ENCODE data around the gene GNB1L. TPM values are rescaled to one million over a fixed set of nuclear protein-coding genes. Genes with fewer than 3 reads are reported as not detected.

GNB1L gene
- total RNA-seq, 1 experiment from 2014 or later: 18.0 TPM

DNA sequence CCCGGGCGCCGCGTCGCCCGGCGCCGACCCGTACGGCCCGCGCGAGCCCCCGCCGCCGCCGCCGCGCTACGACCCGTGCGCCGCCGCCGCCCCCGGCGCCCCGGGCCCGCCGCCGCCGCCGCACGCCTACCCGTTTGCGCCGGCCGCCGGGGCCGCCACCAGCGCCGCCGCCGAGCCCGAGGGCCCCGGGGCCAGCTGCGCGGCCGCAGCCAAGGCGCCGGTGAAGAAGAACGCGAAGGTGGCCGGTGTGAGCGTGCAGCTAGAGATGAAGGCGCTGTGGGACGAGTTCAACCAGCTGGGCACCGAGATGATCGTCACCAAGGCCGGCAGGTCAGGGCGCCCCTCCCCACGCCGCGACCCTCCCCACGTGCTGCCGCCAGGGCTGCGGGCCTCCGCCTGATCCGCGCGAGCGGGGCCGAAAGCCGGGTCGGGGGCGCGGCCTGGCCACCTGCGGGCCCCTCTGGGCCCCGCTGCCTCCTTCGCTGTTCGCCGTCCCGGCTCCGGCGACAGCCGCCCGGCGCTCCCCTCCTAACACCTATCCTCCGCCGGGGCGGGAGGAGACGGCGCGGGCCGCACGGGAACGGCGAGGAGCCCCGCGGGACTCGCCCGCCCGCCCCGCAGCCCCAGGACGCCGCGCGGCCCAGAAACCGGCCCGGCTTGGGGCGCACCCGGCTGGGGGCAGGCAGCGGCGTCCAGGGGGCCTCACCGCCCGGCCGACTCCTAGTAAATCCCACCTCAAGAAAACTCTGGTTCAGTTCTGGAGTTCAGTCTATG, 93.5 kb downstream of the GNB1L start (continued):
- TF ChIP-seq, protein P1, sequence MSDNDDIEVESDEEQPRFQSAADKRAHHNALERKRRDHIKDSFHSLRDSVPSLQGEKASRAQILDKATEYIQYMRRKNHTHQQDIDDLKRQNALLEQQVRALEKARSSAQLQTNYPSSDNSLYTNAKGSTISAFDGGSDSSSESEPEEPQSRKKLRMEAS (CRISPR knock-in tag; IDR thresholded peaks at IDR 0.05): no peak
- TF ChIP-seq KAT7 (CRISPR knock-in tag; IDR thresholded peaks at IDR 0.05; ENCODE audit: borderline replicate concordance) (no peak), ZBTB21 (CRISPR knock-in tag; IDR thresholded peaks at IDR 0.05; ENCODE audit: borderline replicate concordance) (no peak)
- TF ChIP-seq, protein P2, sequence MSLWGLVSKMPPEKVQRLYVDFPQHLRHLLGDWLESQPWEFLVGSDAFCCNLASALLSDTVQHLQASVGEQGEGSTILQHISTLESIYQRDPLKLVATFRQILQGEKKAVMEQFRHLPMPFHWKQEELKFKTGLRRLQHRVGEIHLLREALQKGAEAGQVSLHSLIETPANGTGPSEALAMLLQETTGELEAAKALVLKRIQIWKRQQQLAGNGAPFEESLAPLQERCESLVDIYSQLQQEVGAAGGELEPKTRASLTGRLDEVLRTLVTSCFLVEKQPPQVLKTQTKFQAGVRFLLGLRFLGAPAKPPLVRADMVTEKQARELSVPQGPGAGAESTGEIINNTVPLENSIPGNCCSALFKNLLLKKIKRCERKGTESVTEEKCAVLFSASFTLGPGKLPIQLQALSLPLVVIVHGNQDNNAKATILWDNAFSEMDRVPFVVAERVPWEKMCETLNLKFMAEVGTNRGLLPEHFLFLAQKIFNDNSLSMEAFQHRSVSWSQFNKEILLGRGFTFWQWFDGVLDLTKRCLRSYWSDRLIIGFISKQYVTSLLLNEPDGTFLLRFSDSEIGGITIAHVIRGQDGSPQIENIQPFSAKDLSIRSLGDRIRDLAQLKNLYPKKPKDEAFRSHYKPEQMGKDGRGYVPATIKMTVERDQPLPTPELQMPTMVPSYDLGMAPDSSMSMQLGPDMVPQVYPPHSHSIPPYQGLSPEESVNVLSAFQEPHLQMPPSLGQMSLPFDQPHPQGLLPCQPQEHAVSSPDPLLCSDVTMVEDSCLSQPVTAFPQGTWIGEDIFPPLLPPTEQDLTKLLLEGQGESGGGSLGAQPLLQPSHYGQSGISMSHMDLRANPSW (CRISPR knock-in tag; conservative IDR thresholded peaks at IDR 0.05; ENCODE audit: low read depth): no peak

DNA sequence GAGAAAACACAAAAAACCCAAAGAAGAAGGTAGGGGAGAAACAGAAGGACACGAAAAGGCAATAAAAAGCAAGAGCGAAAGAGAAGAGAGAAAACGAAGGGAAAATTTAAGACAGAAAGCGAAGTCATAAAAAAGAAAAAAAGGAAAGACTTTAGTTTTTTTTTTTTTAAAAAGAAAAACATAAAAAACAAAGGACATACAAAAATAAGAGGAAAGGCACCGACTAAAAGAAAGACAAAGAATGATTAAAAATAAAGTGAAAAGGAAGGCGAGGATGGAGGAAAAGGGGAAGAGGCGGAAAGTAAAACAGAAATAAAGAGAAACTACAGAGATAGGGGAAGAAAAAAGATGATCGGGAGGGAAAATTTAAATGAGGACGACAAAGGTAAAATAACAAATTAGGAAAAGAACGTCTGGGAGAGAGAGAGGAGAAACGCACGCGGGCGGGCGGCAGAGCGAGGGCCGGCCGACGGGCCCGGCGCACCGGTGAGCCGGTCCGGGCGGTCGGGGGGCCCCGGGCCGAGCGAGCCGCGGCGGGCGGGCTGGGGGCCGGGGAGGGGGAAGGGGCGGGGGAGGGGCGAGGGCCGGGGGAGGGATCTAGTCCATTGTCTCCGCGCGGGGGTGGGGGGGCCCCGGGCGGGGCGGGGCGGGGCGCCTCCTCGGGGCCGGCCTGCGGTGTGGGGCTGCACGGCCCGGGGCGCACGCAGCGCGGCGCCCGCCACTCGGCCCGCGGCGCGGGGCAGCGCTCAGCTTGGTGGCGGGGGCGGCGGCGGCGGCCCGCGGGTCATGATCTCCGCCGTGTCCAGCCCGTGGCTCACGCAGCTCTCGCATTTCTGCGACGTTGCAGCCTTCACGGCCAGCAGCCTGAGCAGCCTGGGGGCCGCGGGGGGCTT, 94.4 kb downstream of the GNB1L start, which contains the start of gene TBX1:
TSS of gene TBX1 (plus strand) at position 721 of the 893 bp plus-strand sequence. CDS start at position 787, 66 bp downstream.
- TF ChIP-seq ZNF423 (CRISPR knock-in tag; IDR thresholded peaks at IDR 0.05) (peak; percentile 45; the same call in 1 of the 2 replicates), ZNF138 (CRISPR knock-in tag; conservative IDR thresholded peaks at IDR 0.05) (no peak)
- TF ChIP-seq, protein P3, sequence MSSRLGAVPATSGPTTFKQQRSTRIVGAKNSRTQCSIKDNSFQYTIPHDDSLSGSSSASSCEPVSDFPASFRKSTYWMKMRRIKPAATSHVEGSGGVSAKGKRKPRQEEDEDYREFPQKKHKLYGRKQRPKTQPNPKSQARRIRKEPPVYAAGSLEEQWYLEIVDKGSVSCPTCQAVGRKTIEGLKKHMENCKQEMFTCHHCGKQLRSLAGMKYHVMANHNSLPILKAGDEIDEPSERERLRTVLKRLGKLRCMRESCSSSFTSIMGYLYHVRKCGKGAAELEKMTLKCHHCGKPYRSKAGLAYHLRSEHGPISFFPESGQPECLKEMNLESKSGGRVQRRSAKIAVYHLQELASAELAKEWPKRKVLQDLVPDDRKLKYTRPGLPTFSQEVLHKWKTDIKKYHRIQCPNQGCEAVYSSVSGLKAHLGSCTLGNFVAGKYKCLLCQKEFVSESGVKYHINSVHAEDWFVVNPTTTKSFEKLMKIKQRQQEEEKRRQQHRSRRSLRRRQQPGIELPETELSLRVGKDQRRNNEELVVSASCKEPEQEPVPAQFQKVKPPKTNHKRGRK (CRISPR knock-in tag; IDR thresholded peaks at IDR 0.05; ENCODE audit: borderline replicate concordance): peak; percentile 90; the same call in 1 of the 2 replicates
- TF ChIP-seq, protein P4, sequence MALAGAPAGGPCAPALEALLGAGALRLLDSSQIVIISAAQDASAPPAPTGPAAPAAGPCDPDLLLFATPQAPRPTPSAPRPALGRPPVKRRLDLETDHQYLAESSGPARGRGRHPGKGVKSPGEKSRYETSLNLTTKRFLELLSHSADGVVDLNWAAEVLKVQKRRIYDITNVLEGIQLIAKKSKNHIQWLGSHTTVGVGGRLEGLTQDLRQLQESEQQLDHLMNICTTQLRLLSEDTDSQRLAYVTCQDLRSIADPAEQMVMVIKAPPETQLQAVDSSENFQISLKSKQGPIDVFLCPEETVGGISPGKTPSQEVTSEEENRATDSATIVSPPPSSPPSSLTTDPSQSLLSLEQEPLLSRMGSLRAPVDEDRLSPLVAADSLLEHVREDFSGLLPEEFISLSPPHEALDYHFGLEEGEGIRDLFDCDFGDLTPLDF (CRISPR knock-in tag; IDR thresholded peaks at IDR 0.05): no peak
- TF ChIP-seq, protein P5, sequence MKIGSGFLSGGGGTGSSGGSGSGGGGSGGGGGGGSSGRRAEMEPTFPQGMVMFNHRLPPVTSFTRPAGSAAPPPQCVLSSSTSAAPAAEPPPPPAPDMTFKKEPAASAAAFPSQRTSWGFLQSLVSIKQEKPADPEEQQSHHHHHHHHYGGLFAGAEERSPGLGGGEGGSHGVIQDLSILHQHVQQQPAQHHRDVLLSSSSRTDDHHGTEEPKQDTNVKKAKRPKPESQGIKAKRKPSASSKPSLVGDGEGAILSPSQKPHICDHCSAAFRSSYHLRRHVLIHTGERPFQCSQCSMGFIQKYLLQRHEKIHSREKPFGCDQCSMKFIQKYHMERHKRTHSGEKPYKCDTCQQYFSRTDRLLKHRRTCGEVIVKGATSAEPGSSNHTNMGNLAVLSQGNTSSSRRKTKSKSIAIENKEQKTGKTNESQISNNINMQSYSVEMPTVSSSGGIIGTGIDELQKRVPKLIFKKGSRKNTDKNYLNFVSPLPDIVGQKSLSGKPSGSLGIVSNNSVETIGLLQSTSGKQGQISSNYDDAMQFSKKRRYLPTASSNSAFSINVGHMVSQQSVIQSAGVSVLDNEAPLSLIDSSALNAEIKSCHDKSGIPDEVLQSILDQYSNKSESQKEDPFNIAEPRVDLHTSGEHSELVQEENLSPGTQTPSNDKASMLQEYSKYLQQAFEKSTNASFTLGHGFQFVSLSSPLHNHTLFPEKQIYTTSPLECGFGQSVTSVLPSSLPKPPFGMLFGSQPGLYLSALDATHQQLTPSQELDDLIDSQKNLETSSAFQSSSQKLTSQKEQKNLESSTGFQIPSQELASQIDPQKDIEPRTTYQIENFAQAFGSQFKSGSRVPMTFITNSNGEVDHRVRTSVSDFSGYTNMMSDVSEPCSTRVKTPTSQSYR (CRISPR knock-in tag; IDR thresholded peaks at IDR 0.05): no peak
- ATAC-seq (no peak), DNase-seq (ENCODE audit: low spot score) (no peak)
- H3K27me3 Mint-ChIP-seq (ENCODE audit: low read depth): peaks cover 90% of the 10 kb centered on the region
- peak within 1 kb of the TSS; percentile 72 for H3K27ac Mint-ChIP-seq
- no peaks in the 10 kb centered on the region for H3K9me3 Mint-ChIP-seq
- ChIA-PET CTCF (interaction anchor here (0.7 kb wide), 1 partner anchor 37 kb away, joined by 3 read pairs; the partner anchor contains the start of gene GP1BB), POLR2A (no interaction called here)
- peaks cover 43% of the 10 kb centered on the region for H3K4me1 Mint-ChIP-seq
- H3K36me3 Mint-ChIP-seq: no peaks in the 10 kb centered on the region
- H3K4me3 Mint-ChIP-seq: peak within 1 kb of the TSS; percentile 70

Data from WTC11 (cell line).